SU-DHL-6 (cell line): ENCODE results near the gene IL2RG.

Experiments
- CTCF ChIP-seq: fragments of 200-600 bp; sonication (generic); IDR thresholded peaks from one replicate; pipeline ENCODE4 v1.5.1; 2017; ENCODE audit warnings: antibody characterized with exemption, mild to moderate bottlenecking, low read length, moderate library complexity; ENCODE audit not compliant: insufficient read depth, poor library complexity, severe bottlenecking
- EZH2phosphoT487 ChIP-seq: fragments of 200-600 bp; sonication (generic), shearing (Covaris generic); conservative IDR thresholded peaks from 2 replicates; pipeline ENCODE4 v1.6.1; 2018; ENCODE audit warnings: mild to moderate bottlenecking, antibody characterized with exemption, low read length, moderate library complexity, mixed read lengths

- TF ChIP-seq CTCF (no peak), EZH2phosphoT487 (no peak)
Observed at GRCh38 chrX:71131510-71131909, 20.1 kb upstream of the IL2RG start.
